Measurements from ENCODE around the gene GLB1L3.

The GLB1L3 gene

GRCh38 chr11:134346101-134346975 is 70.2 kb downstream of the GLB1L3 start:
- no peak for DNase-seq (ENCODE audit: low read depth)
- no peak overlapping the region for H3K4me3 ChIP-seq (ENCODE audit: low read depth, low read length)
- no peak for TF ChIP-seq CTCF (conservative IDR thresholded peaks at IDR 0.05; ENCODE audit: low read depth, low read length)

- no peak for TF ChIP-seq CTCF (conservative IDR thresholded peaks at IDR 0.05; ENCODE audit: low read depth, low read length)
- H3K4me3 ChIP-seq (ENCODE audit: low read depth, low read length) = no peak overlapping the region
- no peak for DNase-seq (ENCODE audit: low read depth)
Observed at GRCh38 chr11:134346976-134347350, 70.8 kb downstream of the GLB1L3 start.

- TF ChIP-seq CTCF (conservative IDR thresholded peaks at IDR 0.05; ENCODE audit: low read depth, low read length) = no peak
- H3K4me3 ChIP-seq (ENCODE audit: low read depth, low read length) = no peak overlapping the region
- no peak for DNase-seq (ENCODE audit: low read depth)
Observed at GRCh38 chr11:134347441-134347840, 71.3 kb downstream of the GLB1L3 start.

GRCh38 chr11:134349109-134349801 is 73.1 kb downstream of the GLB1L3 start:
- H3K4me3 ChIP-seq (ENCODE audit: low read depth, low read length) = no peak overlapping the region
- no peak for TF ChIP-seq CTCF (conservative IDR thresholded peaks at IDR 0.05; ENCODE audit: low read depth, low read length)
- no peak for DNase-seq (ENCODE audit: low read depth)

- DNase-seq (ENCODE audit: low read depth) = no peak
- H3K4me3 ChIP-seq (ENCODE audit: low read depth, low read length) = no peak overlapping the region
- TF ChIP-seq CTCF (conservative IDR thresholded peaks at IDR 0.05; ENCODE audit: low read depth, low read length) = no peak
Observed at GRCh38 chr11:134349802-134350355, 73.7 kb downstream of the GLB1L3 start.

- DNase-seq (ENCODE audit: low read depth) = no peak
- no peak for TF ChIP-seq CTCF (conservative IDR thresholded peaks at IDR 0.05; ENCODE audit: low read depth, low read length)
- no peak overlapping the region for H3K4me3 ChIP-seq (ENCODE audit: low read depth, low read length)
Observed at GRCh38 chr11:134350381-134350780, 74.2 kb downstream of the GLB1L3 start.

Measured in choroid plexus epithelial cell (primary cell).